NCI-H2081 (cell line): ENCODE results near the gene CFAP46.
"Not testable (repeated sequence)": the region's sequence is repeated elsewhere in the genome, so short reads cannot be mapped to it uniquely, and the experiment has no call there.

Experiments used
- DNase-seq, 2 experiments: peaks; one replicate each; lab custom pipeline; 2025; lab: John Stamatoyannopoulos, UW

The CFAP46 gene

DNA sequence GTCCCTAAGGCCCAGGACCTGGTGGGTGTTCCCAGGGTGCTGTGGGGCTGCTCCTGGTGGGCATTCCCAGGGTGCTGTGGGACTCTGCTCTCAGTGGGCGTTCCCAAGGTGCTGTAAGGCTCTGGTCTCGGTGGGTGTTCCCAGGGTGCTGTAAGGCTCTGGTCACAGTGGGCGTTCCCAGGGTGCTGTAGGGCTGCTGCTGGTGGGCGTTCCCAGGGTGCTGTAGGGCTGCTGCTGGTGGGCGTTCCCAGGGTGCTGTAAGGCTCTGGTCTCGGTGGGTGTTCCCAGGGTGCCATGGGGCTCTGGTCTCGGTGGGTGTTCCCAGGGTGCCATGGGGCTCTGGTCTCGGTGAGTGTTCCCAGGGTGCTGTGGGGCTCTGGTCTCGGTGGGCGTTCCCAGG is 99.1 kb downstream of the CFAP46 start:
- DNase-seq: not testable (repeated sequence)

DNA sequence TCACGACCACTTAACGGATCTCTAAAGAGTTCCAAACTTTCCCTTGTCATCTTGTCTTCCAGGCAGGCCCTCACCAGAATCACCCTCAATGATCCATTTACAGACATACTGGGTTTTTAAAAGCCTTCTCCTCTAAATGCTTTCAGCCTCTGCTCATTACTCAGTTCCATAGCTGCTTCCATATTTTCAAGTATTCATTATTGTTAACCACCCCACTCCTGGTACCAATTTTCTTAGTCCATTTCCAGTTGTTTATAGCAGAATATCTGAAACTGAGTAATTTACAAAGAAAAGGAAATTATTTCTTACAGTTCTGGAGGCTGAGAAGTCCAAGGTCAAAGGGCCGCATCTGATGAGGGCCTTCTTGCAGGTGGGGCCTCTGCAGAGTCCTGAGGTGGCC is 100.0 kb downstream of the CFAP46 start:
- DNase-seq: no peak

DNA sequence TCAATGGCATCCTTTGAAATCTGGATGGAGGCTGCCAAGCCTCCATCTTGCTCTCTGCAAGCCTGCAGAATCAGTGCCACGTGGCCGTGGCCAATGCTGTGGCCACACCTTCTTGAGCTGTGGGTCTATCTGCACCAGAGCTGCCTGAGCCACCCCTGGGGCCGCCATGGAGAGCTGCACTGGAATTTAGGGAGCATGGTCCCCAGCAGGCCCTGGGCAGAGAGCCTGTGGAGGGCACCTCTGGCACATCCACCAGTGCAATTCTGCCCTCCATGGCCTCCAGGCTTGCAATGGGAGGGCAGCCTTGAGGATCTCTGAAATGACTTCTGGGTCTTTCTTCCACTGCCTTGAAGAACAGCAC is 100.8 kb downstream of the CFAP46 start:
- DNase-seq: no peak

DNA sequence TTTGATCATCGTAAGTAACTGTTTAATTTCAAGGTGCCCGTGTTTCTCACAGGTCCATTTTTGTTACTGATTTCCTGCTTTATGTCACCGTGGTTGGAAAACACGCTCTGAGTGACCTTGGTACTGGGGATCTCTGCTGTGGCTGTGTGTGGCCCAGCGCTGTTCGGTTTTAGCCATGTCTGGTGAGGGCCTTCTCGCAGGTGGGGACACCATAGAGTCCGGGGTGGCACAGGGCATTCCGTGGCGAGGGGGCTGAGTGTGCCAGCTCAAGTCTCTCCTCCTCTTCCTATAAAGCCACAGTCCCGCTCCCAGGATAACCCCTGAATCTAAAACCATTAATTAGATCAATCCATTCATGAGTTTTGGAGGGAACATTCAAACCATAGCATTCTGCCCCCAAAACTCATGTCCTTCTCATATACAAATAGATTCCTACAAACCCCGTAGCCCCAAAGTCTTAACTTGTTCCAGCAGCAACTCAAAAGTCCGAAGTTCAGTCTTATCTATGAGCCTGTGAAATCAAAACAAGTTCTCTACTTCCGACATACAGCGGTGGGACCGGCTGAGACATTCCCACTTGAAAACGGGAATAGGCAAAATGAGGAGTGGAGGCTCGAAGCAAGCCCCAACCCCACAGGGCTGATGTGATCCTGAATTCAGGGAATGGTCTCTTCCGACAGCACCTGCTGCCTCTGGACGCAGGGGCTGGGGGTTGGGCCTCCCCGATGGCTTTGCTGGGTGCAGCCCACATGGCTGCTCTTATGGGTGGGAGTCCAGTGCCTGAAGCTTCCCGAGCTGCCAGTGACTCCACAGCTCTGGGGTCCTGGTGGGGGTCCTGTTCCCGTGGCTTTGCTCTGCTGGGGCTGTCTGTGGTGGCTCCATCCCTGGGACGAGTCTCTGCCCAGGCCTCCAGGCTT is 101.4 kb downstream of the CFAP46 start:
- DNase-seq: no peak

DNA sequence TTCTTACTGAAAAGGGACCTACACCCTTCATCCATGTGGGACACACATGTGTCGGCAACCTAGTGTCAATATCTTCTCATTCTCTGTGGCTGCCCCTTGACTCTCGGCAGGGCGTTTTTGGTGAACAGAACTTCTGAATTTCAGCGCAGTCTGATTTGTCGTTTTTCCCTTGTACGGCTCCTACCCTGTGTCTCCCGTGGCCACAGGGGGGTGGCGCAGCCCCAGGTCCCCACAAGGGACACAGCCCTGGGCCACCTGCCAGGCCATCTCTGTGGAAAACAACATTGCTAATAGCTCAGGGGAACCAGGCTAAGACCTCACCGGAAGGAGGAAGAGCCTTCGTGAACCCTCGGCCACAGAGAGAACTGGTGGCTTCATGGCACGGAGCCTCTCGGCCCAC is 103.3 kb downstream of the CFAP46 start:
- no peak for DNase-seq

DNA sequence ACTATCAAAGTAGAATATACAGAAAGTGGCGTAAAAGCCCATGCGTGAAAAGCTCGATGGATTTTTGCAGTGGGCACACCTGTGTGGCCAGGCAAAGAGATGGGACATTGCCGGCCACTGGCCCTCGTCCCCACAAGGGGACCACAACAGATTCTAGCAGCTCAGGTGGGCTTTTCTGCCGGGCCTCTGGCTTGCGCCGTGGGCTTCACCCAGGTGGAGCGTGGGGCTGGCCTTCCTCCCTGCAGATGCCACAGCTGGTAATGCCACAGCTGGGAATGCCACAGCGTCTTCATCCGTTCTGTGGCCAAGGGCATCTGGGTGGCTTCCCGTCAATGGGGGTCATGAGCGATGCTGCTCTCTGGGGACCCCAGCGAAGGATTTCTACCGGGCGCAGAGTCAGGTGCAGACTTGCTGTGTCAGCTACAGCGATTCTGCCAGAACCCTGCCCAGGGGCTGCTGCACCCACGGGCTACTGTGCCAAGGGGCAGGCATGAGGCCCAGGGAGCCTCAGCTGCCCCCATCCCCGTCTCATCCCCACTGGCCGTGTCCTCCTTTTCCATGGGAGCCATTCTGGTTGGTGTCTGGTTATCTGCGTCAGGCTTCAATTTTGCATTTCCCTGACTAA is 103.9 kb downstream of the CFAP46 start:
- DNase-seq: no peak

DNA sequence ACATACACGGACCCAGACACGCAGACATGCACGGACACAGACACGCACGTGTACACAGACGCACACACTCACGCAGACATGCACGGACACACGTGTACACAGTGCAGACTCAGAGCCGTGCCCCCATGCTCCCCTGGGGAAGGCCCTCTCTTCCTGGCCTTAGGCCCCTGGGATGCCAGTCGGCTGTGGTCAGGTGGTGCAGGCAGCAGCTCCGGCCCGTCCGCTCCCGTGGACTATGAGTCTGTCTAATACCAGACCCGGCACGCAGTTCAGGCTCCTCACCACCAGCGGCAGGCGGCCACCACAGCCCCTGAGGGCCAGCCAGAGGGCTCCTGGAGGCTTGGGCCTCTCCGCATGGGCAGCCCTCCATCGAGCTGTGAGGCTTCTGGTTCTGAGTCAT is 104.5 kb downstream of the CFAP46 start:
- DNase-seq: no peak

DNA sequence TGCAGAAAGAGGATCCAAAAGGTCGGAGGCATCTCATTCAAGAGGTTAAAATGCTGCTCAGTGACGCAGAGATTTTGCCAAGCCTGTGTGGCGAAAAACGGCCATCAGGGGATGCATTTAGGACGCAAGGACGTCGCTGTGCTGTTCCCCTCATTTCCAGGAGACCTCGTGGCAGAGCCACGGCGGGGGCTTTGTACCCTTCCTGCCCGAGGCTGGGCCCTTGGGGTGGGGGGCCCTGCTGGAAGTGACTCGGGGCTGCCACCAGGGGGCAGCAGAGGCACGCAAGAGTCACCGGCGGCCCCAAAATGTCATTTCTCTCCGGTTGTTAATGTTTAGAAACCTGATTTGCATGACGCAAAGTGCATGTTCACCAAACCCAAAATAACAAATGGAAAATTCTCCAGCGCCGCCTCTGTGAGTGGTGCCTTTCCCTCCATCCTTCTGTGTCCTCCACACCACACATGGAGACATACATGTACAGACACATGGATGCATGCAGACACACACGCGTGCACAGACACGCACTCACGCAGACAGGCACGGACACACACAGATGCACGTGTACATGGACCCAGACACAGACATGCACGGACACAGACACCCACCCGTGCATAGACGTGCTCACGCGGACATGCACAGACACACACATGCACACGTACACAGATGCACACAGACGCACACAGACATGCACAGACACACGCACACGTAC is 105.4 kb downstream of the CFAP46 start:
- DNase-seq: peak in 1 of 2 experiments; percentile 10

DNA sequence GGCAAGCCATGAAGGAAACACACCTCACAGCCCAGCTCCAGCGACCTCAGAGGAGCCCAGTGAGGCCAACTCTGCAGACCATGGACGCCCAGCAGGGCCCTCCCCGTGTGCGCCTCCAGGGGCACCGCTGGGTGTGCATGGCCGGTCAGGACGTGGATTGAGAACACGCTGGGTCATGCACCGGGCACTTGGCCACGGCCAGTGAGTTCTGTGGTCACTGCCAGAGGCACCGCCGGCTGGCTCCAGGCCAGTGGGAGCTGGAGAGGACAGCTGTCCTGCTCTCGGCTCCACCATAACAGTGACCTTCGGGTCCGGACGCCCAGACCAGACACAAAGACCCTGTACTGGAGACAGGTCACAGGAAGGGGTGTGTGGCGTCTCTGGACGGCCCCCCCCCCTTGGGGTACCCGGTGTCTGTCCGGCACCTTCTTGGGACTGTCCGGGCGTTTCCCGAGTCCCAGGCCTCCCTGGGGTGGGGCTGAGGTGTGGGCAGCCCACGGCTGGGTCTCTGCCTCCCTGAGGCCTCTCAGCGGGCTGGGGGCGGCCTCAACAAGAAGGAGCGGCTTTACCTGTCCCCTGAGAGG is 106.0 kb downstream of the CFAP46 start:
- no peak for DNase-seq

DNA sequence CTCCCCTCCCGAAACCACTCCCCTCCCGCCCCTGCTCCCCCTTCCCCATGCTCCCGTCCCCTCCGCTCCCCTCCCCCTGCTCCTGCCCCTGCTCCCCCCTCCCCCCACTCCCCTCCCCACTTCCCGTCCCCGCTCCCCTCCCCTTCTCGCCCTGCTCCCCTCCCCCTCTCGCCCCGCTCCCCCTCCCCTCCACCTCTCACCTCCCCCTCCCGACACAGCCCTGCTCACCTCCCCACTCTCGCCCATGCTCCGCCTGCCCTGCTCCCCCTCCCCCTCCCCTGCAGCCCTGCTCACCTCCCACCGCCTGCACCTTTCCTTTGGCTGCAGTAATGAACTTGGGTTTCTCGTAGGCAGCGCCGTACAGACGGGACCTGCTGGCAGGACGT is 106.5 kb downstream of the CFAP46 start:
- DNase-seq: no peak

DNA sequence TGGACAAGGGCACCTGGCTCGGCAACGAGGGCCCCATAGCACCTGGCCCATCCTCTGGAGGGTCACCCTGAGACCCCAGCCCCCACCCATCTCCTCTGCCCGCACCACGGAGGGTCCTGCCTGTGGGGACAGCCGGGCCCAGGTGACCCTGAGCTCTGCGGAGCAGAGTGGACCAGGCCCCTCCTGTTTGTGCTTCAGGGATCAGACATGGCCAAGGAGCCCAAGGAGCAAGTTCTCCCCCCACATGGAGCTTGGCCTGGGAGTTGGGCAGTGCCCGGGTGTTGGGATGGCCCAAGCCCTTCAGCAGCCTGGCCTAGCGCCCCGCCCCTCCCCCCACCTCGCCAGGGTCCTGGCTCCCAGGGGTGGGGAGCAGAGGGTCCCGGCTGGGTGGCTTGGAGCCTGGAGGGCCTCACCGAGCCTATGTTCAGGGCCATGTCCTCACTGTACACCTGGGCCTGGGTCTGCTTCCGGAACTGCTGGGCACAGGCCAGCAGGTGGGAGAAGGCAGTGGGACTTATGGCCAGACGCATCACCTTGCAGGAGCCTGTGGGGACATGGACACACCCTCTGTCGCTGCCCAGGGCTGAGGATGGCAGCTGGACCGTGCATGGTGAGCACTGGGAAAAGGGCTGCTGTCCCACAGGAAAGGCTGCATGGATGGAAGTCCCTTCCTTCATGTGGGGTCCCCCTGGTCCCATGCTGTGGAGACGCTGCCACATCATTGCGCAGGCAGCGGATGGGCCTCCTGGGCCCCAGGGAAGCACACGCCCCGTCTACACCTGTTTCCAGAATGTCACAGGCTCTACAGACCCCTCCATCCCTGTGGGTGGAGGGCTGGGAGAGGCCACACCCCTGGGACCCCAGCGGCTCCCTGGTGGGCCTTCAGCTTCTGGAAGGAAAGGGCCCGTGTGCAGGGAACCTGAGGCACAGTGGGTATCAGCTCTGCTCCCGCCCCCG is 107.2 kb downstream of the CFAP46 start:
- no peak for DNase-seq

DNA sequence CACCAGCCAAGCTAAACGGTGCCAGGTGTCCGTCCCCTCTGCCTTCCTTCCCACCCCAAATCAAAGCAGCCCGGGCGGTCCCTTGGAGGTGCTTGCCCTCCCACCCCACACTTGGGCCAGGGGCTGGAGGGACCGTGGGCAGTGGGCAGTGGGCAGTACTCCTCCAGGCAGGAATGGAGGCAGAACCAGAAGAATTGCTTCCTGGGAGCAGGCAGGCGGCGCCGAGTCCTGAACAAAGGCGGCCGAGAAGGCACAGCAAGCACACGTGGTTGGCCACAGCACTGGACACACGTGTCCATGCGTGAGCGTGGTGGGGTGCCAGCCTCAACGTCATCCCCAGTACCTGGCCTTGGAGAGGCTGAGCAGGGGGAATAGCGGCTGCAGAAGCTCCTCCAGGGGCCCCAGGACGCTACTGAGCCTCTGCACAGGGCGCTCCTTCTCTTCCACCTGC is 108.0 kb downstream of the CFAP46 start:
- no peak for DNase-seq

DNA sequence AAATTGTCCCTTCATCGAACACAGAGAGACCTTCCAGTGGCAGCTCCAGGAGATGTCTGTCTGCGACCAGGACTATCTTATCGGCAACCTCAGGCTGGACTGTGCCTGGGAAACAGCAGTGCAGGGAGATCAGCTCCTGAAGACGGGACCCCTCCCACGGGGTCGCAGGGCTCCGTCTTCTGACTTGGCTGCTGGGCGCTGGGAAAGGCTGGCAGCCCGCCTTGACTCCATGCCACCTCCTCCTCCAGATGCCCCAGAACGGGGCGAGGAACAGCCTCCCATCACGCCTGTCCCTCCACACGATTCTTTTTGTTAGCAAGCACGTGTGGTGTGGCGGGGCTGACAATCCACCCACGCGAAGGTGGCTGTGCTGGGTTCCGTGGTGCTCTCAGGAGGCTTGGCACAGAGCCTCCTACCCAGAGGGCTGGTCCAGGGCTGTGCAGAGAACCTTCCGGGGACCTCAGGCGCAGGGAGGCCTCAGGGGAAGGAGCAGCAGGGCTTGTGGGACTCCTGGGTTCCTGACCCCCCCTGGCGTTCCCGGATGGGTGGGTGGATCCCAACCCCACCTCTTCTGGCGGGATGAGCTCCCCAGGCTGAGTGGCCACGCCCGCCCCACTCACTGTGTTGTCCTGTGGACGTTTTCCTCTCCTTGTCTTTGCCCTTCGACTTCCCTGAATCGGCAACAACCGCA is 108.8 kb downstream of the CFAP46 start:
- no peak for DNase-seq

DNA sequence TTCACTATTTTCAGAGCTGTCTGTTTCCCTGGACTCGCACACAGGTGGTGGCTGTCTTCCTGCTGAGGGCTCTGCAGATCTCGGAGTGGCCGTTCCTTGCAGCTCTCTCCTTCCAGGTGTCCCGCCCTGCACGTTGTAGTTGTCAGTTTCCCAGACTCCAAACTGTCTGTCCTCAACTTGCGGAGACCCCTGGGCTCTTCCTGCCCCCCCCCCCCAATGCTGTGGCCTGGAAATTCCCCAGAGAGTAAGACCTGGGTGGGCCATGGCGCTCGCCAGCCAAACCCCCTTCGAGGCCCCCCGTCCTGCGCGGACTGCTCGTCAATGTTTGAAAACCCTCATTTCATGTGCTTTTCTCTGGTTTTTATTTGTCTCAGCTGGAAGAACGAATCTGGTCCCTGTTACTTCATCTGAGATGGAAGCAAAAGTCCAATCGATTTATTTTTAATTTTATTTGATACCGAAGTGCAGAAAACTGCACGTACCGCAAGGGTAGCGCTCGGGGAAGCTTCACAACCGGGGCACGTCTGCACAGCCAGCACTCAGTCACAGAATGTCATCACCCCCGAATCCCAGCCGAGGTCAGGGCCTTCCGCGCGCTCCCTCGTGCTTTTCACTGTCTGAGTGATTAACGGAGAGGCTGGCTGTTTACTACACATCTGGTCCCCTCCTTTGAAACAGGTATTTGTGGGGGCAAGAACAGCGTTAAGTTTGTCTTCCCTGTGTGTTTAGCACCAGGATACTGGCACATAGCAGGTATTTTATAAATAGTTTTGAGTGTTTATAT is 110.0 kb downstream of the CFAP46 start:
- DNase-seq: no peak

DNA sequence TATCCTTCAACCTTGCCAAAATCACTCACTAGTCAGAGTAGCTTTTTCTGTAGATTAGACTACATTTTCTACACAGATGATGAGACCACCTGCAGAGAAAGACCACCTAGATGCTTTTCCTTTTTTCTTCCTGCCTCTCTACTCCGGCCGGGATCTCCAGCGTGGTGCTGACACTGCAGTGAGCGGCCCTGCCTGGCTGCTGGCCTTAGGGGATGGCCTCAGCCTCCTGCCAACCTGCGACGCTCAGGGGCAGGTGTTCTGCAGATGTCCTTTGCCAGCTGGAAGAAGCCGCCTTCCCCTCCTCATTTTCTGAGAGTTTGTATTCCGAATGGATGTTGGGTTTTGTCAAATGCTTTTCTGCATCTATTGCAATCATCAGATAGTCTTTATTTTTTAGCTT is 113.0 kb downstream of the CFAP46 start:
- DNase-seq: no peak

DNA sequence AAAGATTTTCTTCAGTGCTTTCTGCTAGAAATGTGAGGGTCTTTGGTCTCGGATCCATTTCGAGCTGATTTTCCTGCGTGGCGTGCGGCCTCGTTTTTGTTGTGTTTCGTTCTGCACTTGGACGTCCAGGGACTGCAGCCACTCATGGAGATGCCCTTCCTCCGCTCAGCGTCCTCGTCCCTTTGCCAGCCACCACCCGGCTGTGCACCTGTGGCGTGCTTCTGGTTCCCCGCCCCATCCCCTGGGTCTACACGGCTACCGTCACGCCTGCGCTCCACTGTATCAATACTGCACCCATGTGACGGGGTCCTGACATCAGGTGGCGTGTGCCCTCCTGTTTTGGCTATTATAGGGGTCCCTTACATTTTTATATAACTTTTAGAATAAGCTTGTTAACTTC is 113.7 kb downstream of the CFAP46 start:
- DNase-seq: no peak

DNA sequence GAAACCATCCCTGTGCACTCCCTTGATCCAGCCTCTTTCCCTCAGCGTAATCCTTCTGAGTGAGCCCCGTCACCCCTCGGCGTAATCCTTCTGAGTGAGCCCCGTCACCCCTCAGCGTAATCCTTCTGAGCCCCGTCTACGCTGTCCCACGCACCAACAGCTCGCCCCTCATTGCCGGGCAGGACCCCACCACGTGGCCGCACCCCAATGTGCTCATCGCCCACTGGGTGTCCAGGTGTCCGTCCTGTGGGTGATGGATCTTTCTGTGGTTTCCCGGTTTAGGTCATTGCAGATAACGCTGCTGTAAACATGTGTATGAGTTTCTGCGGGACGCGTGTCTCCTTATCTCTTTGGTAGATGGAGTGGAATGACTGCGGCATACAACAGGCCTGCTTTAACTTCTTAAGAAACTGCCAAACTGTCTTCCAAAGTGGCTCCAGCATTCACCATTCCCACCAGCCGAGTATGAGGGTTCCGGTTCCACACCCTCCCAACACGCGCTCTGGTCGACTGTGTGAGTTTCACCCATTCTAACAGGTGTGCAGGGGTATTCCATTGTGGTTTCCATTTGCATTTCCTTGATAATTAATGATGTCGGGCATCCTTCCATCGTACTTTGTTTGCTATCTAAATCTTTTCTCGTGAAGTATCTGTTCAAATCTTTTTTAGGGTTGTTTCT is 114.4 kb downstream of the CFAP46 start:
- no peak for DNase-seq

DNA sequence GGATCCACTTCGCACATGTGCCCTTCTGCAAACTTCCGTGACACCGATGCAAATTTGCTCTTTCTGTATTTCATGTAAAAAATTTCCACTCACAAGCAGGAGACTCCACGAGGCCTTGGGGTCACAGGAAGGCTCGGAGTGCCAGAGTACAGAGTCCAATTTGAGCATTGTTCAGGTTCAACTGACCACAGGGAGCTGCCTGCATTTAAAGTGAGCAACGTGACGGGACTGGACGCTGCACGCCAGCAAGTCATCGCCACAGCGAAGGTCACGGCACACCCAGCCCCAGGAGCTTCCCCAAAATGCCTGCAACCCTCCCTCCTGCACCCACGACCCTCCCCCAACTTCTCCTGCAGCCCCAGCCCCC is 115.0 kb downstream of the CFAP46 start:
- DNase-seq: no peak
